H1 (cell line): ENCODE measurements around the gene WASF3.

Experiments
- BACH1 ChIP-seq: IDR thresholded peaks from 2 replicates; pipeline ENCODE4 v1.6.1; 2012; ENCODE audit warnings: low read length, improper control_type of control experiment
- CBX8 ChIP-seq: fragments of 300-800, 300-1000 bp; sonication (generic); IDR thresholded peaks from 2 replicates; pipeline ENCODE4 v1.7.1; 2016; ENCODE audit warnings: low read depth, low read length, borderline replicate concordance
- EP300 ChIP-seq, 2 experiments: IDR thresholded peaks; 1 replicate in 1 of 2; 2 replicates in 1 of 2; pipeline ENCODE4 v1.6.1; 2011 to 2012; ENCODE audit warnings: low read depth in 2 of 2, low read length in 2 of 2, mild to moderate bottlenecking in 2 of 2, borderline replicate concordance in 1 of 2, inconsistent platforms in 1 of 2, moderate library complexity in 1 of 2
- NANOG ChIP-seq: IDR thresholded peaks from 2 replicates; pipeline ENCODE4 v1.6.1; 2011; ENCODE audit warnings: low read length, low read depth, mild to moderate bottlenecking, inconsistent platforms; ENCODE audit not compliant: insufficient read depth, poor library complexity, severe bottlenecking
- POLR2AphosphoS5 ChIP-seq: IDR thresholded peaks from 2 replicates; pipeline ENCODE4 v1.6.1; 2011; ENCODE audit warnings: low read depth, low read length
- RFX5 ChIP-seq: IDR thresholded peaks from 2 replicates; pipeline ENCODE4 v1.6.1; 2011; ENCODE audit warnings: low read depth, low read length, improper control_type of control experiment, borderline replicate concordance
- RXRA ChIP-seq: IDR thresholded peaks from 2 replicates; pipeline ENCODE4 v1.6.1; 2011; ENCODE audit warnings: low read depth, mild to moderate bottlenecking, low read length, moderate library complexity; ENCODE audit not compliant: insufficient read depth
- TAF7 ChIP-seq: optimal IDR thresholded peaks from 2 replicates; pipeline ENCODE3; 2011; ENCODE audit warnings: low read depth, mild to moderate bottlenecking, inconsistent platforms, low read length, moderate library complexity, borderline replicate concordance
- YY1 ChIP-seq: IDR thresholded peaks from 2 replicates; pipeline ENCODE4 v1.6.1; 2011; ENCODE audit warnings: low read depth, mild to moderate bottlenecking, low read length
- TF ChIP-seq, protein P1 (sequence below), 3 experiments: IDR thresholded peaks; 1 replicate in 2 of 3; 2 replicates in 1 of 3; pipeline versions ENCODE4 v1.5.1 to v1.6.1; 2011; ENCODE audit warnings: low read length in 3 of 3, mild to moderate bottlenecking in 3 of 3, inconsistent platforms in 2 of 3, low read depth in 1 of 3, moderate library complexity in 1 of 3; ENCODE audit not compliant: insufficient read depth in 1 of 3; ENCODE audit errors: control extremely low read depth in 1 of 3
- TF ChIP-seq, protein P2 (sequence below): IDR thresholded peaks from 2 replicates; pipeline ENCODE4 v1.6.1; 2012; ENCODE audit warnings: inconsistent platforms

DNA sequence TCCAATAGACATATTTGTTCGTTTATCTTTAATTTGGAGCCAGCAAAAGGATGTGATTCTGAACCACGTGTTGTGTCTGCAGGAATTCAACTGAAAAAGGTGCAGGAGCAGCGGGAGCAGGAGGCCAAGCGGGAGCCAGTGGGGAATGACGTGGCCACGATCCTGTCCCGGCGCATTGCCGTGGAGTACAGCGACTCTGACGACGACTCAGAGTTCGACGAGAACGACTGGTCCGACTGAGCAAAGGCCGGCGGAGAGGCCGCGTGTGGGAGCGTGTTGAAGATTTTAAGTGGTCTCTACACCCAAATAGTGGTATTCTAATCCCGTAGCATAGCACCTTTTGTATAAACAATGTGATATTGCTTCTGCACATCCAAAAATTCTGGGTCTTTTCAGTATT, 128.1 kb downstream of the WASF3 start:
- TF ChIP-seq, protein P1, sequence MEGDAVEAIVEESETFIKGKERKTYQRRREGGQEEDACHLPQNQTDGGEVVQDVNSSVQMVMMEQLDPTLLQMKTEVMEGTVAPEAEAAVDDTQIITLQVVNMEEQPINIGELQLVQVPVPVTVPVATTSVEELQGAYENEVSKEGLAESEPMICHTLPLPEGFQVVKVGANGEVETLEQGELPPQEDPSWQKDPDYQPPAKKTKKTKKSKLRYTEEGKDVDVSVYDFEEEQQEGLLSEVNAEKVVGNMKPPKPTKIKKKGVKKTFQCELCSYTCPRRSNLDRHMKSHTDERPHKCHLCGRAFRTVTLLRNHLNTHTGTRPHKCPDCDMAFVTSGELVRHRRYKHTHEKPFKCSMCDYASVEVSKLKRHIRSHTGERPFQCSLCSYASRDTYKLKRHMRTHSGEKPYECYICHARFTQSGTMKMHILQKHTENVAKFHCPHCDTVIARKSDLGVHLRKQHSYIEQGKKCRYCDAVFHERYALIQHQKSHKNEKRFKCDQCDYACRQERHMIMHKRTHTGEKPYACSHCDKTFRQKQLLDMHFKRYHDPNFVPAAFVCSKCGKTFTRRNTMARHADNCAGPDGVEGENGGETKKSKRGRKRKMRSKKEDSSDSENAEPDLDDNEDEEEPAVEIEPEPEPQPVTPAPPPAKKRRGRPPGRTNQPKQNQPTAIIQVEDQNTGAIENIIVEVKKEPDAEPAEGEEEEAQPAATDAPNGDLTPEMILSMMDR (IDR thresholded peaks at IDR 0.05; ENCODE audit: control extremely low read depth in 1 of 3, insufficient read depth in 1 of 3, low read depth in 1 of 3, low read length in 3 of 3) = no peak
- TF ChIP-seq, protein P2, sequence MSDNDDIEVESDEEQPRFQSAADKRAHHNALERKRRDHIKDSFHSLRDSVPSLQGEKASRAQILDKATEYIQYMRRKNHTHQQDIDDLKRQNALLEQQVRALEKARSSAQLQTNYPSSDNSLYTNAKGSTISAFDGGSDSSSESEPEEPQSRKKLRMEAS = no peak
- TF ChIP-seq RFX5 (no peak), BACH1 (no peak), RXRA (no peak), TAF7 (no peak), CBX8 (no peak), YY1 (no peak), EP300 (IDR thresholded peaks at IDR 0.05; ENCODE audit: borderline replicate concordance in 1 of 2, low read depth in 2 of 2, low read length in 2 of 2) (no peak), POLR2AphosphoS5 (no peak), NANOG (no peak)
